Urothelium cell line (cell line): ENCODE measurements around the gene MS4A15.
"Not testable (repeated sequence)": the region's sequence is repeated elsewhere in the genome, so short reads cannot be mapped to it uniquely, and the experiment has no call there.

Experiments used
- DNase-seq: peaks from one replicate; pipeline ENCODE4 v3.0.0; 2011; ENCODE audit warnings: low spot score, mixed read lengths
- FAIRE-seq: peaks from 2 replicates; lab custom pipeline; 2011; peaks lifted over from hg19 to GRCh38; lab: Jason Lieb, UNC

The MS4A15 gene

DNA sequence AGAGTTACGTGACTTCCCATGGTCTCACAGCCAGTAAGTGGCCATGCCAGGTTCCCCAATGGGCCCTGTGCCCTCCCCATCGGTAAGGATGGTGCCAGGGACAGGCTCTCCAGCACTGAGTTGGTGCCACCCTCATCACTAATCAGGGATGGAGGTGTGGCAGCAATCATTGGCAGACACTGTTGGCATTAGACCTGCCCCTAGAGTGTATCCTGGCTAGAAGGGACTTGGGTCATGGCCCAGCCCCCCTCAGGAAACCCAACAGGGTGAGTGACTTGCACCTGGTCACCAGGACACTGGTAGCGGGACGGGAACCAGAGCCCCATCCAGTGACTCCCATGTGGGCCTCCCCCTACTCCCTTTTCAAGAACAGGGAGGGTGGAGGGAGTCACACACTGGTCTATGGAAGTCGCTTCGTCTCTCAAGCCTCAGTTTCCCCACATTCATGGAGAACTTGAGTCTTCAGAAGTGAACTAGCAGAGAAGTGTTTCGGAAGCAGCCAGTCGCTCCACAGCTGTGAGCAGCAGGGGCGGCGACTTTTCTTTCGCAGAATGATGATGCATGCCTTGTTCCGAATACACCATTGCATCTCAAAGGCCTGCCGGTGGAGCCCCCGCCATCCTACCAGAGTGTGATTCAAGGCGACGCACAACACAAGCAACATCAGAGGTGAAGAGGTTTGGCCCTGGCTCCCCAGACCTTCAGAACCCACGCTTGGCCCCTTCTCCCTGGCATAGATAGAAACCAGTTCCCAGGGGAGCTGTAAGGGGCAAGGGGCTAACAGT is 41.4 kb downstream of the MS4A15 start:
- no peak for FAIRE-seq
- no peak for DNase-seq

DNA sequence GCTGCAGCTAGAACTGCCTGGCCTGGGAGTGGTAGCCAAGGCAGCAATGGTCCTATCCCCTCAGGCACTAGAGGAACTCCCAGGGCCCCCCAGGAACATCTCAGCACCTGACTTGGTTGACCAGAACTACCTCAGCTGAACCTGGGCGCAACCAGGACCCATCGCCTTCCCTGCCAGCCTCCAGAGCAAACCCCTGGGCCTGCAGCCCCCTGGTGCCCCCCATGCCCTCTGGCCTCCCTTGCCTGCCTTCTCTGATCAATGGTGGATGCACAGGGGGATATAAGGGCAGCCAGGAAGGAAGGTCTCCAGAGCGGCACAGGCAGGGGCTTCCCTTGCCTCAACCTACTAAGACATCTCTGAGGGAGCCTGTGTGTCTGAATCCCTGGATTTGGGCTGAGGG is 42.0 kb downstream of the MS4A15 start:
- FAIRE-seq (no peak), DNase-seq (no peak)

DNA sequence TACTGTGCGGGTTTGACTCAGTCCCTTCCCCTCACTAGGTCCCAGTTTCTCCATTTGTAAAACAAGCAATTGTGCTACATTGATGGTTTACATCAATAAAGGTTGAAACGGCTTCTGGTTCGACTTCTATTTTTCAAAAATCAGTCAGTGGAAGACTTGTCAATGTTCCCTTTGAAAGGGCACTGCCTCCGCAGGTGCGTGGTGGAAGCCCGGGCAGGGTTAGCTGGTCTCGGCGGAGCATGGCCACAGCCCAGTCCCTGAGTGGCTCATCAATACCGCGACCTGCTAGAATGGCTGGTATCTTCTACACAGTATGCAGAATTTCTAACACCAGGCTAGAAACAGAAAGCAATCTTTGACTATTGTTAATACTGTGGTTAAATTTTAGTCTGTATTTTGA is 44.5 kb downstream of the MS4A15 start:
- FAIRE-seq: no peak

DNA sequence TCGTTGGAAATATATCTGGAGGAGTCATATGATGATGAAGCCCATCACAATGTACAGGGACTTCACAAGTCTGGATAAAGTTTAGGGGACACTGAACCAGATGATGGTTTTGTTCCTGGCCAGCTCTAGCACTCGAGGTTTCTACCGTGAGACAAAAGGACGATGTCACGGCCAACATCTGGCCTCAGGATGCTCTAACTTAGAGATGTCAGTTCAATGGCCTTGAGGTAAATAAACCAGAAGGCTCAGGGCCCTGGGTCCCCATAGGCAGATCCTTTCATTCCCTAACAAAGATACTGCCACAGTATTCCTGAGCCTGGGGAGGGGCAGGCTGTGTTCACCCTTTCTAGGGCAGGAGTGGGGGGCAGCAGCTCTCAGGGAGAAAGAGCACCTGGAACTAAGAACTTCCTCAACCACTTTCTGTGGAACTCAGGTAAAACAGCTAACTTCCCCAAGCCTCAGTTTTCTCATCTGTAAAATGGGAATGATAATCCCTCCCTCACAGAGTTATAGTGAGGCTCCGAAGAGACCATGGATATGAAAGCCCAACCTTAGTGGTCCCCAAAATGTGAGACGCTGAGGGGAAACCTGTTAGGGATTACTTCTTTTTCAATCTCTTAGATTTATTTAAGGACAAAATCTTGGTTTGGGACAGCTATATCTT is 46.7 kb downstream of the MS4A15 start:
- DNase-seq: no peak

More for the DNA sequence above, 44.5 kb downstream of the MS4A15 start:
- DNase-seq: no peak

DNA sequence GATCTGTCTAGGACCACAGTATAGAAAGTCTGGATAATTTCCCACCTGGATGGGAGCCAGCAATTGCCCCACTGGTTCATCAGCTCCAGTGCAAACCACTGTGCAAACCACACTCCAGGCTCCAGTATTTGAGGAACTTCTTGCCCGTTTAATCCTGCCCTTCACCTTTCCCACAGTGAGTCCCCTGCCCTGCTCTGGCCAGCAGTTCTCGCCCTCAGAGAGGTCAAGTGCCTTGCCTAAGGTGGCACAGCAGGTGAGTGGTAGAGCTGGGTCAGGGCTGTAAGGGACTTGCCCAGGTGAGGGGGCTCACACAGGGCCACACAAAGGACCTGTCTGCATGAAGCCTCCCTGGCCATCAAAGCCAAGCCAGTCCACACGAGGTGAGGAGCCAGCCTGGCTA is 52.6 kb downstream of the MS4A15 start:
- FAIRE-seq (no peak), DNase-seq (no peak)

More for the DNA sequence above, 46.7 kb downstream of the MS4A15 start:
- no peak for FAIRE-seq

DNA sequence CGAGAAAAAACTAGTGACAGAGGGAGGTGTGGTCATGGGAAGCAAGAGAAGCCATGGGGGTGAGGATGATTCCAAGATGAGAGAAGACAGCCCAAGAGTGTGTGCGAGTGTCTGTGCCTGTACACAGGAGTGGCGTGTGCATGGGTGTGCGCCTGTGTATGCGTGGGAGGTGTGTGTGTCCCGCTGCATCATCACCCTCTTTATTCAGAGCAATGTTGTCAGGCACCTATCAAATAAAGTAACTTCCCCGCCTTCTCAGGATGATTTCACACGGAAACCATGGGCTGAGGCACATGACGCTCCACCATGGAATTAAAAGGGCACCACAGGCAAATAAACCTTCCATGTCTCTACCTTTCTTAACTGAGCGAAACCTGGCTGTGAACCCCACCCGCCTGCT is 53.0 kb downstream of the MS4A15 start:
- DNase-seq (no peak), FAIRE-seq (no peak)

DNA sequence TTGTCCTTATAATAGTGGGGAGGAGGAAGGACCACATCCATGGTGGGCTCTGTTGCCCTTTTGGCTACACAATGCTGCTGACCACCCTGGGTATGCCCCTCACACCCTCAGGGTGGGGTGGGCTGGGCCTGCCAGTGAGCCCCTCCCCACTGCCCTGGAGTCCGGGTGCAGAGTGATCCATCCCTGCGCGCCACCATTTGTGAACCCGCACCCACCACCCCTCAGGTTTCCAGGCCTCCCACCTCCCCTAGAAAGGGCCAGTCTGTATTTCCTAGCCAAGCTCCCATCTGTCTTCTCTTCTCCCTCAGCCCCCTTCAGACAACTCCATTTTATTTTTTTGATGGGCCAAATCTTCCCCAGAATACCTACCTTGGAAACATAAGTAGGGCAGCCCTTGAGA is 53.5 kb downstream of the MS4A15 start:
- FAIRE-seq: no peak
- DNase-seq: no peak

DNA sequence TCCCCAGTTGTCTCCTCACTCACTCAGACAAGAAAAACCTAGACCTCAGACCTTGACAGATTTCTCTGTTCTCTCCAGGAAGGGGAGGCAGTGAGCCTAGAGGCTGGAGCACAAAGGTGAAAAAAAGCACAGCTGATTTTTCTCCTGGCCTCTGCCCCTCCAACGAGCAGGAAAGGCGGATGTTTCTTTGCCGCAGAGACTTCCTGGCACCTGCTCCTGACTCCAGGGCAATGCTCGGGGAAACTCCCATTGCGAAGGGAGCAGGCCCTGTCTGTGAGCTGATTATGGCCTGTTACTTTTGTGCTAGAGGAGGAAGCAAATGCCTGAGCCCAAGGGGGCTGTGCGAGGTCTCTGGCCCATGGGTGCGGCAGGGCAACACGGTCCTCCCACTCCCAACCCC is 53.9 kb downstream of the MS4A15 start:
- FAIRE-seq: no peak

DNA sequence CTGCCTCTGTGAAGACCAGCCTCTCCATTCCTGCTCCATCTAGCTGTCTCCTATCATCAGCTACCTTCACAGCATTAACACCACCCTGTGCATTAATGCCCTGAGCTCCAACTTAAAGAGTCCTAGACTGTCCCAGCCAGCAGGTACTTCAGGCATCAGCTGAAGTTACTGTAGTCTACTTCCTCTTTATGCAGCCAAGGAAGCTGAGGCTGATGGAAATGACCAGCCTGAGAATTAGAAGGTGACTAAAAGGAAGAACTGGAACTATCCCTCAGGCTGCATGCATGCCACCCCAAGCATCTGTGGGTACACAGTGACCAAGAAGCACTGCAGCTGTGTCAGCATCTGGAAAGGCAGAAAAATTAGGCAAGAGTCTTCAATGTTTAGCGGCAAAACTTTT is 56.7 kb downstream of the MS4A15 start:
- no peak for DNase-seq
- no peak for FAIRE-seq

More for the DNA sequence above, 53.9 kb downstream of the MS4A15 start:
- DNase-seq: no peak

DNA sequence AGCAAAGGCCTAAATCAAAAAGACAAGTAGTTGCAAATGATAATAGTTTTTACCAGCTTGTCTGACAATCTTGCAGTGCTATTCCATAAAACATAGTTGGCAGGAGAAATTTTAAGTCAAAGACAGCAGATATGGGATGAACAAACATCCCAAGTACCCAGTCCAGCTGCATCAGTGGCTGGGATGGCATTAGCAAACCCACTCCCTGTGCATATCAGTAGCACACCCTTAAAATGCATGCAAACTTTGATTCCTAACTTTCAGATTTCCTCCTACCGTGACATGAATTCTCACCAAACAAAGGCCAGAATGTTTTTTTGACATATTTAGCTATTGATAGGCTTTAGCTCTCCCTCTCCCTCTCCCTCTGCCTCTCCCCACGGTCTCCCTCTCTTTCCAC is 57.4 kb downstream of the MS4A15 start:
- DNase-seq (no peak), FAIRE-seq (no peak)

DNA sequence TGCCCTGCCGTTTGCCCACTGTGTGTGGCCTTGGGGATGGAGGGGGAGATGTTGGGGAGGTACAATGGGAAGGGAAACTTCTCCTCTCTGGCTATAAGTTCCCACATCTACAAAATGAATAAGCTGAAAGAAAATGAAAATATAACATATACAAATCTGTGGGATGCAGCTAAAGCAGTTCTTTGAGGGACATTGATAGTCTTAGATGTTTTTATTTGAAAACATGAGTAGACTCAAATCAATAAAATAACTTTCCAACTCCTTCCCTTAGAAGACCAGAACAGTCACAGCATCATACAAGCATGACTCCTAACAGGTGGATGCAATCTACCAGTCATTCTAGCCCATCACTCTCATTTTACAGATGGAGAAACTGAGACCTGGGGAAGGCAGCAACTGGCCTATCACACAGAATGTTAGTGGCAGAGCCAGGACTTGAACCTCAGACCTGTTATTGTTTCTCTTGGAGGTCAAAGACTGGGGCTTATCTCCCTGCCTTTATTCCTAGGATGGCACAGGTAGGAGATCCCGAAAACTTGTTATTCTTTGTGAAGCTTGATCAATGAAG is 60.0 kb downstream of the MS4A15 start:
- DNase-seq (no peak), FAIRE-seq (no peak)

DNA sequence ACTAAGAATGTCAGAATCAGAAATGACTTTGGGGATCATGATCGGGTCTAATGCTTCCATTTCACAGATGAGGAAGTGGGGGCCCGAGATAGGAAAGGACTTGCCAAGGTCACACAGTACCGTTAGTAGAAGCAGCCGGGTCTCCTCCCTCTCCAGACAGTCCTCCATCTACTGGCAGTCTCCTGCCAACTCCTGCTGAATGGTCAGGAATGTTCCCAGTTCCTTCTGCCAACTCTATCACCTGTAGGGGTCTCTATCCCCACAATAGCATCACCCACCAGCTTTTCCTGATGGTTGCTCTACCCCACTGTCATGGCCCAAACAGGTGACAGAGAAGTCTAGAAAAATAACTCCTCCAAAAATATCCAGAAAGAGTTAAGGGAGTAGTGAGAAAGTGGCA is 61.4 kb downstream of the MS4A15 start:
- FAIRE-seq: no peak
- DNase-seq: no peak

DNA sequence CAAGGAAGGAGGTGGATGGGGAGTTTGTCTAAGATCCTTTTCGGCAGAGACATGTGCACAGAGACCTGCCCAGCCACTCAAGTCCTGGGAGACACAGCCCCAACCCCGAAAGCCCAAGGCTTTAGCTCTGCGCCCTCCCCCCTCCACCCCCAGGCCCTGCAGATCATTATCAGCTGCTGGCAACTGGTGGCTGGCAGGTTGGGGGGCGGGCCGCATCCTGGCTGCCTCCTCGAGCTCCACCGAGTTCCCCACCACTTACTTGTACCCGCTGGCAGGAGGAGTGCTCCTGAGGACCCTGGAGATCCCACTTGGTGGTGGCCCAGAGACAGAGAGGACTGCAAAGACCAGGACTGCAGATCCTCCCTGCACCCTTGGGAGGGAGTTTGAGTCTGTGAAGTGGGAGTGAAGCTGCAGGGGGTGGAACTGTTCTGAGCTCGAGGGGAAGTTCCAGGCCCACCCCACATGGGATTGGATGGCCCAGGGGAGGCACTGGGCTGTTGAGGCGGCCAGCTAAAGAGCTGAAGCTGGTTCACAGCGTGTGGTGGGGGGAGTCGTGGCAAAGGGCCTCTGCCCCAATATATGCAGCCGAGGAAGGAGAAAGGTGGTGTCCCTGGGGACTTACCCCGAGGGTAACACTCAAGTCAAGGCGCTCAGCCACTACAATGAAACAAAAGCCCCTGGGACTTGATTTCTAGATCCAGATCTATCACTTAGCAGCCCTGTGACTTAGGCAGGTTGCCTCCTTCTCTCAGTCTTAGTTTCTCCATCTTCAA is 65.3 kb downstream of the MS4A15 start:
- DNase-seq (no peak), FAIRE-seq (no peak)

DNA sequence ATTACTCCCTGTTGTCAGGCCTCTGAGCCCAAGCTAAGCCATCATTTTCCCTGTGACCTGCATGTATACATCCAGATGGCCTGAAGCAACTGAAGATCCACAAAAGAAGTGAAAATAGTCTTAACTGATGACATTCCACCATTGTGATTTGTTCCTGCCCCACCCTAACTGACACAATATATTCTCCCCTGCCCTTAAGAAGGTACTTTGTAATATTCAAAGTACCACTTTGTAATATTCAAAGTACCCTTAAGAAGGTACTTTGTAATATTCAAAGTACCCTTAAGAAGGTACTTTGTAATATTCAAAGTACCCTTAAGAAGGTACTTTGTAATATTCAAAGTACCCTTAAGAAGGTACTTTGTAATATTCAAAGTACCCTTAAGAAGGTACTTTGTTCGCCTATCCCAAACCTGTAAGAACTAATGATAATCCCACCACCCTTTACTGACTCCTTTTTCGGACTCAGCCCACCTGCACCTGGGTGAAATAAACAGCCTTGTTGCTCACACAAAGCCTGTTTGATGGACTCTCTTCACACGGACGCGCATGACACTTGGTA is 67.2 kb downstream of the MS4A15 start:
- FAIRE-seq, DNase-seq: not testable (repeated sequence)

DNA sequence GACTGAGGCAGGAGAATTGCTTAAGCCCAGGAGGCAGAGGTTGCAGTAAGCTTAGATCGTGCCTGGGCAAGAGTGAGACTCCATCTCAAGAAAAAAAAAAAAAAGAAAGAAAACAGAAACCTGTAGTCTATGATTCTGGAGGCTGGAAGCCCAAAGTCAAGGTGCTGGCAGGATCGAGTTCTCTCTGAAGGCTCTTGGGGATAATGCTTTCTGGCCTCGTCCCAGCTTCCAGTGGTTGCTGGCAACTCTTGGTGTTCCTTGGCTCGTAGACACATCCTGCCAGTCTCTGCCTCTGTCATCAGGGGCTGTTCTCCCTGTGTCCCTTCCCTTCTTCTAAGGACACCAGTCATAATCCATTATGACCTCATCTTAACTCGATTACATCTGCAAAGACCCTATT is 68.5 kb downstream of the MS4A15 start:
- DNase-seq (no peak), FAIRE-seq (no peak)

DNA sequence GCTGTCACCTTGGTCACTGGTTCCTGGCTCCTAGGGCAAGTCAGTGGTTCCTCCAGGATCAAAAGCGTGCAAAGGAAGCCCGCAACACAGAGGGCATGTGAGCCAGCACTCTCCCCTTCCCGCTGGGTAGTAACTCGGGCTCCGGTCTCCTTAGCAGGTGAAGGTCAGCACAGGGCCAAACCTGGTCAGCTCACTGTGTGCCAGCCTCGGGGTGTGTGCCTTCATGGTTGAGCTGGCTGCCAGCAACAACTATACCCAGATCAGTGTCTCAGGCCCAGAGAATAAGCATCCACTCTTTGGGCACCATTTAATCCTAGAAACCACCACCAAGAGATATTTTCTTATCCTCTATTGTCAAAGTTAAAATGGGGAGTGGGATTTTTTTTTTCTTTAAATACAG is 69.1 kb downstream of the MS4A15 start:
- DNase-seq: no peak
- no peak for FAIRE-seq
